Raji (cell line): ENCODE measurements around the gene ELP1.

Source experiments
- POLR2A ChIP-seq: IDR thresholded peaks from 2 replicates; pipeline ENCODE4 v1.6.1; 2011; ENCODE audit warnings: low read depth, low read length, control low read depth; ENCODE audit not compliant: insufficient read depth

Gene ELP1

GRCh38 chr9:108845947-108846346, 88.0 kb downstream of the ELP1 start:
- TF ChIP-seq POLR2A: no peak

DNA sequence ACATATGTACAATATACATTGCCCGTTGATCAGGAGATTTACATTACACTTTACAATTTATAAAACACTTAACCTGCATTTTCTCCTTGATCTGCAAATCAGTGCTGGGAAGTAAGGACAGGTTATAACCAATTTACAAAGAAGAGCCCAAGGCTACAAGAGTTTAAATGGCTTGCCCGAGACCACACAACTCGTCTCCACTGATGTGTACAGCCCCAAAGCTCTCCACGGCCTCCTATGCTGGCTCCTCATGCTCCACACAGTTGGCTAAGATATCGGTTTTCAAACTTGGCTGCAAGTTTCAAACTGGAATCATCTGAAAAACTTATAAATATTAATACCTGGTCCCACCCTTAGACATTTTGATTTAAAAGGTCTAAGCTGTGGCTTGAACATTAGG, 88.4 kb downstream of the ELP1 start:
- TF ChIP-seq POLR2A: no peak

GRCh38 chr9:108844856-108845255, 89.1 kb downstream of the ELP1 start:
- no peak for TF ChIP-seq POLR2A

DNA sequence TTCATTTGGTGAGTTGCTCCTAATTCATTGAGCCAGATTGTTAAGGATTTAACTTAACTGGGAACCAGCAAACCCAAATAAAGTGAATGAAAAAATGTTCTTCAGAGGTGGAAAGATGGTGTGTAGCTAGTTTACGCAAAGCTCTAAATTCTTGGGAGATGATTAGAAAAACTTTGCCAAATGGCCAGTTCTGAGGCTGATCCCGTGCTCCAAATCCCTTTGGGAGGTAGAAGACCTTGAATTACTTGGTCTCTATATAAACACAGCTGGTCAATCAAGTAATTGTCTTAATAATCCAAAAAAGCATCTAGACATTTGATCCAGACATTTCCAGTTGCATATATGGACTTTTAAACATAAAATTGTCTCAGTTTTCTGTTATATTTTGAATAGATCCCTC, 89.5 kb downstream of the ELP1 start:
- no peak for TF ChIP-seq POLR2A

- no peak for TF ChIP-seq POLR2A
Observed at GRCh38 chr9:108842610-108843295, 91.2 kb downstream of the ELP1 start.

DNA sequence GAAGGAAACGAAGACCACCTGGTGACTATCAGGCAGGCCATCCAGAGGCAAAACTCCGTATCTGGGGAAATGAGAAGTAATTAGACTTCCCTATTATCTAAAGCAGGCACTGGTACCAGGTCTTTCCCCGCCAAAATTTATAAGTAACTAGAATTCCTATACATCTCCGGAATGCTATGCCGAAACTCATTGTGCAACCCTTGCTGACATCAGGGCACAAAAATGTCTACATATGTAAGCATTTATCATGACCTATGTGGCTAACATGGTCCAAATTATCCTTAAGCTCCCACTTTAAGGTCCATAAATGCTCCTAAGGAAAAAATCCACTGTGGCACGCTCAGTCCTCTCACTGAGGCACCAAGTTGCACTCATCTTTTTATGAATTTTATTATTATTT, 95.9 kb downstream of the ELP1 start:
- TF ChIP-seq POLR2A: no peak

DNA sequence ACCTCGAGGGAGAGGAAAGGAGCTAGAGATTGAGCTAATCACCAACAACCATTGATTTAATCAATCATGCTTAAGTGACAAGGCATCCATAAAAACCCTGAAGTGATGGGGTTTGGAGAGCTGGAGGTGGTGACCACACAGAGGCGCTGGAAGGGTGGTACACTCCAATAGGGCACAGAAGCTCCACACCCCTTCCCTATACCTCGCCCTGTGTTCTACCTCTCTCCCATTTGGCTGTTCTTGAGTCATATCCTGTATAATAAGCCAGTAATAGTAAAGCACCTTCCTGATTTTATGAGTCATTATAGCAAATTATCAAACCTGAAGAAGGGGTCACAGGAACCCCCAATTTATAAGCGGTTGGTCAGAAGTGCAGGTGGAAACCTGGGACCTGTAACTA, 96.4 kb downstream of the ELP1 start:
- TF ChIP-seq POLR2A: no peak

DNA sequence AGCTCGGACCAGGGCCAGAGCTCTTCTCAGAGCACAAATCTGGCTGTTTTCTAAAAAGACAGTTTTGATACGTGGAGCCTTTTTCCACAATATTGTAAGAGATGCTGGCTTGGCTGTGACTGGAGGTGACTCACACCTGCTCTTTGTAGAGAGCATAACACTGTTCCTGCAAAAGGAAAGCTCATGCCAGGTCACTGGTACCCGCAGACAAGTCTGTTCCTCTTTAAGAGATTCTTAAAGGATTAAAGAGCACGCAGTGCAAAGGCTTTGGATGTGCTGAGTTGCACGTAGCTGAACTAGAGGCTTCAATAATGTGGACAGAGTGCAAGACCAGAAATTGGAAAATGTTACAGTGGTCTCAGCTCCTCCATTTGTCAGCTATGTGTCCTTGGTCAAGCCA, 97.1 kb downstream of the ELP1 start:
- no peak for TF ChIP-seq POLR2A

DNA sequence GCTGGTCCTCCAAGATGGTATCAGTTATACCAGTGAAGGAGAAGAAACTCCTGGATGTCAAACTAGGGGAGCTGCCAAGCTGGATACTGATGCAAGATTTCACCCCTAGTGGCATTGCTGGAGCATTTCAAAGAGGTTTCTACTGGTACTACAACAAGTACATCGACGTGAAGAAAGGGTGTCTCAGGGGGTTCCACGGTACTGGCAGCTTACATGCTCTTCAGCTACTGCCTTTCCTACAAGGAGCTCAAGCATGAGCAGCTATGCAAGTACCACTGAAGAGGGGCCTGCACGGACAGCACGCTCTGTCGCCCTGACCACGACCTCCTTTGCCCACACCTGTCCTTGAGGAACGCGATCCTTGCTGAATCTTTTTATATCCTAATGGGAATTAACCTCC, 97.6 kb downstream of the ELP1 start:
- TF ChIP-seq POLR2A: no peak

DNA sequence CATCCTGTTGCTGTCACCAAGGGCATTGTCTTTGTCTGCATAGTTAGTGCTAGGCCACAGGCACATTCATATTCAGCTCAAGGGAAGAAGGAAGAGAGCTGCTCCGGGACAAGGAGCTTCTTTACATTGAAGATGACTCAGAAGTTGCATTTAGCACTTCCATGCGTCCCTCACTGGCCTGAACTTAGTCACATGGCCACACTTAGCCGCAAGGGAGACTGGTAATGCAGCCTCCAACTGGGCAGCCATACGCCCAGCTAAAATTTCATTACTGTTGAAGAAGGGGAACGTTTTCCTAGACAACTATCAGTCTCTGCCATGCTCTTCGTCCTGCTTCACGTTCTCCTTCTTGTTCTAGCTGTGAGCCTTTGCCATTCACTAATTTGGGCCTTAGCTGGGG, 98.1 kb downstream of the ELP1 start:
- TF ChIP-seq POLR2A: no peak

GRCh38 chr9:108834959-108835665, 98.8 kb downstream of the ELP1 start:
- no peak for TF ChIP-seq POLR2A

GRCh38 chr9:108832179-108832500, 101.8 kb downstream of the ELP1 start:
- TF ChIP-seq POLR2A: no peak

DNA sequence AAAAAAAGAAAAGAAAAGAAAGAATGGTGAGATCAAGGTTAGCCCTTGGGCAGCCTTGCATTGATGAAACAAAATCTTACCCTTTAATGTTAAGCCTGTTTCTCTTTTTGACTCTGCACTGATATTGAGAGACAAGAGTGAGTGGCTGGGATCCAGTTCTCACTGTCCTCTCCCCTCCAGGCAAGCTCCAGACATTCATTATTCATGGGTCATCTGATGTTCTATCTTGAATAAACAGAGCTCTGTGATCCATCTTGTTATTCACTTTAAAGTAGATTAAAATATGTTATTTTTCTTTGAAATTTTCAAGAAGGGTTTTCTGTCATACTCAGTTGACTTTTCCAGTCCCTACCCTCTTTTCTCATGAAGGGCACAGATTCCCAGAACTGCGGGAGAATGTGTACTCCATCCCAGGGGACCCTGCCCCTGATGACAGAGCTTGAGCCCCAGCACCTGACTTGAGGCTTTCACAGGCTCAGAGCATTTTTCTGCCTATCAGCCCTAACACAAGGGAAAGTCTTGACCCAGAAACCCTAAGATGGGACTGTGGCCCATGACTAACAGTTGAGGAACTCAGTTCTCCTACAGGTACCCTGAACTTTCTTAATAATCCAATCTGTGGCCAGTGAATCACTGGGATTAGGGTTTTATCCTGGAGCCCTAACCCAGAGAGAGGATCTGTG, 102.3 kb downstream of the ELP1 start:
- no peak for TF ChIP-seq POLR2A

GRCh38 chr9:108830272-108830671, 103.7 kb downstream of the ELP1 start:
- TF ChIP-seq POLR2A: no peak

DNA sequence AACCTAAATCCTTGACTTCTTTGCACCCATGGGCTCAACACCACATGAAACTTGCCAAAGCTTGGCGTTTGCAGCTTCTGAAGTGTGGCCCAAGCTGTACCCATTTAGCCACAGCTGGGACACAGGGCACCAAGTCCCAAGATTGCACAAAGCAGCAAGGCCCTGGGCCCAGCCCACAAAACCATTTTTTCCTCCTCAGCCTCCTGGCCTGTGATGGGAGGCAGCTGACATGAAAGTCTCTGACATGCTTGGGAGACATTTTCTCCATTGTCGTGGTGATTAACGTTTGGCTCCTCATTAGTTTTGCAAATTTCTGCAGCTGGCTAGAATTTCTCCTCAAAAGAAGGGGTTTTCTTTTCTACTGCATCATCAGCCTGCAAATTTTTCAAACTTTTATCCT, 110.1 kb downstream of the ELP1 start:
- no peak for TF ChIP-seq POLR2A
